Right lobe of liver (tissue), 4 donors: ENCODE data around the gene CYSTM1.

Source experiments
- POLR2A ChIP-seq: fragments of 450-650 bp; IDR thresholded peaks from one replicate; pipeline ENCODE4 v1.6.1; 2017; ENCODE audit warnings: antibody characterized with exemption, mild to moderate bottlenecking
- TF ChIP-seq, protein P1 (sequence below), 4 donors: fragments of 200-600 bp in 3 of 4; fragments of 450-650 bp in 1 of 4; IDR thresholded peaks; one replicate each; pipeline versions ENCODE4 v1.5.1 to v1.8.0; 2016 to 2022; ENCODE audit warnings: antibody characterized with exemption in 4 of 4, mild to moderate bottlenecking in 2 of 4
- donor health status: DM: no; HTN: no; CAD: no.
- donor health status: DM: no; HTN: no; CAD: no.
- donor health status: DM: no; HTN: yes; CAD: no.

- TF ChIP-seq, protein P1, sequence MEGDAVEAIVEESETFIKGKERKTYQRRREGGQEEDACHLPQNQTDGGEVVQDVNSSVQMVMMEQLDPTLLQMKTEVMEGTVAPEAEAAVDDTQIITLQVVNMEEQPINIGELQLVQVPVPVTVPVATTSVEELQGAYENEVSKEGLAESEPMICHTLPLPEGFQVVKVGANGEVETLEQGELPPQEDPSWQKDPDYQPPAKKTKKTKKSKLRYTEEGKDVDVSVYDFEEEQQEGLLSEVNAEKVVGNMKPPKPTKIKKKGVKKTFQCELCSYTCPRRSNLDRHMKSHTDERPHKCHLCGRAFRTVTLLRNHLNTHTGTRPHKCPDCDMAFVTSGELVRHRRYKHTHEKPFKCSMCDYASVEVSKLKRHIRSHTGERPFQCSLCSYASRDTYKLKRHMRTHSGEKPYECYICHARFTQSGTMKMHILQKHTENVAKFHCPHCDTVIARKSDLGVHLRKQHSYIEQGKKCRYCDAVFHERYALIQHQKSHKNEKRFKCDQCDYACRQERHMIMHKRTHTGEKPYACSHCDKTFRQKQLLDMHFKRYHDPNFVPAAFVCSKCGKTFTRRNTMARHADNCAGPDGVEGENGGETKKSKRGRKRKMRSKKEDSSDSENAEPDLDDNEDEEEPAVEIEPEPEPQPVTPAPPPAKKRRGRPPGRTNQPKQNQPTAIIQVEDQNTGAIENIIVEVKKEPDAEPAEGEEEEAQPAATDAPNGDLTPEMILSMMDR (IDR thresholded peaks at IDR 0.05), result no peak
- no peak for TF ChIP-seq POLR2A
These were observed 83.0 kb downstream of the CYSTM1 start for GRCh38 chr5:140258016-140258415.
